ENCODE results near the gene PRSS57.

Gene PRSS57

DNA sequence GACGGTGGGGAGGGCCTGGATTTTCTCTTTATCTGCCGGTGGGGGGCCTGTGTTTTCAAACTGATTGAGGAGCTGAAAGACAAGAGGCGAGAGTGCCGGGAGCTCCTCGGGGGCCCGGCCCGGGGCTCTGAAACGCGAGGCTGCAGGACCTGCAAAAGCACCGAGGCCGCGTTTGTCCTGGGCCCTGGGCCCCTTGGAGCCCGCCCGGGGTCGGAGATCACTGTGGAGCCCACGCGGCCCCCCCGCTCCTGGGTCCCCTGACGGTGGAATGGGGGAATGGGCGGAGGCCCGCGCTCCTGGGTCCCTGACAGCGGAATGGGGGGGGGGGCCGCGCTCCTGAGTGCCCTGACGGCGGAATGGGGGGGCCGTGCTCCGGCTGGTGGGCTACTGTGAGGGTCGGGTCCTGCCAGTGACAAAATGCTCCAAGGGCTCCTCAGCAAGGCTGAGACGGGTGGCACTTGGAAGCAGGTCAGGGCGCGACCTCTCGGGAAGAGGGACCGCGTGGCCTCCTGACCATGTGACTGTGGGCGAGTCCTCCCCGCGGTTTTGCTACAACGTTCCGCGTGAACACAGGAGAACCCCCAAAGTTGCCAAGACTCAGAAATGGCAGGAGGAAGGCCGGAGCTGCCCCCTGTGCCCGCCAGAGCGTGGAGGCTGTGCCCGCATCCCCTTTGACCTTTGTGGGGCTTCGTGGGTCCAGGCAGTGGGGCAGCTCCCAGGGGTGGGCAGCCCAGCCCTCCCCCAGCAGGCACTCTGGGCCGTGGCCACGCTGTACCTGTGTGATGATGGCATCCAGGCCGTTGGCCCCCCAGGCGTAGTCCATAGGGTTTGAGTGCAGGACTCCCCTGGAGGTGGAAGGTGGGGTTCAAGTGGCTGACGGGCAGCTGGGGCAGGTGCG is 46.1 kb downstream of the PRSS57 start:
- no peak for DNase-seq

DNA sequence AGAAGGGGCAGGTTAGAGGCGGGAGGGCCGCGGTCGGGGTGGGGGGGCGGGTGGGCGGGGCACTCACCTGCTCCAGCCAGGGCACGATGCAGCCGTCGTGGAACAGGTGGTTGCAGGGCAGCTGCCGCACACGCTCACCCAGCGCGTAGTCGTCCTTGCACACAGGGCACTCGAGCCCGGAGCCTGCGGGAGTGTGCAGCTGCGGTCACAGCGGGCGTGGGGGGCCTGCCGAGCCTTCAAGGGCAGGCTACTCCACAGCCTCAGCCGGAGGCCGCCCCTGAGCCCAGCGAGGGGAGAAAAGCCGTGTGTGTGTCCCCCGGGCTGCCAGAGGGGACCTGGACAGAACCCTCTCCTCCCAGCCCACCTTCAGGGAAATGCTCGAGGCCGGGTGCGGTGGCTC is 46.9 kb downstream of the PRSS57 start:
- DNase-seq, result no peak

DNA sequence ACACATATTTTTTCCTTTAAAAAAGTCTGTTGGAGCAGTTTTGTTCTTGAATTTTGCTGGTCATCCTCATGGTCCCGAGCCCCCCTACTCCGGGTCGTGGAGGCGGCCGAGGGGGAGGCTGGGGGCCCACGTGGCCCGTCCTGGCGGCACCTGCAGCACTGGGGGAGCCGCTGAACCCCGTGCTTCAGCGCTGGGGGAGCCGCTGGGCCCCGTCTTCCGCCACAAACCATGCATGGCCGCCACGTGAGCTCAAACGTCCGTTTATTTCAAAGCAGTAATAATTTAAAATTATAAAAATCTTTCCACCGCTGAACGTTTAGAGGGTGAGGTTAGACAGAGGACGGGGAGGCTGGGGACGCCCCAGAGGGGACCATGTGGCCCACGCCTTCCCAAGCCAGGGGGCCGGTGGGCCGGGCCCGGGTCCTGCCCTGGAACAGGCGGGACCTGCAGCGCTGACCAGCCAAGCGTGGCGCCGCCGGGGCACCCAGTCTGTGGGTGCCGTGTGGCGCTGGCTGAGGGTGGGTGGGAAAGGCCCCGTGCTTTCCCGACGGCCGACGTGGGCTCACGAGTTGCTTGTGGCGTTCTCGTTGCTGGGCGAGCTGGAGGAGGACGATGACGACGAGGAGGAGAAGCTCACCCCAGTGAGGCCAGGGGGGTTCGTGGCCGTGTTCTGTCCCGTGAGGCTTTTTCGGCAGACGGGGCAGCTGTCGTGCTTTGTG is 47.5 kb downstream of the PRSS57 start:
- no peak for DNase-seq

DNA sequence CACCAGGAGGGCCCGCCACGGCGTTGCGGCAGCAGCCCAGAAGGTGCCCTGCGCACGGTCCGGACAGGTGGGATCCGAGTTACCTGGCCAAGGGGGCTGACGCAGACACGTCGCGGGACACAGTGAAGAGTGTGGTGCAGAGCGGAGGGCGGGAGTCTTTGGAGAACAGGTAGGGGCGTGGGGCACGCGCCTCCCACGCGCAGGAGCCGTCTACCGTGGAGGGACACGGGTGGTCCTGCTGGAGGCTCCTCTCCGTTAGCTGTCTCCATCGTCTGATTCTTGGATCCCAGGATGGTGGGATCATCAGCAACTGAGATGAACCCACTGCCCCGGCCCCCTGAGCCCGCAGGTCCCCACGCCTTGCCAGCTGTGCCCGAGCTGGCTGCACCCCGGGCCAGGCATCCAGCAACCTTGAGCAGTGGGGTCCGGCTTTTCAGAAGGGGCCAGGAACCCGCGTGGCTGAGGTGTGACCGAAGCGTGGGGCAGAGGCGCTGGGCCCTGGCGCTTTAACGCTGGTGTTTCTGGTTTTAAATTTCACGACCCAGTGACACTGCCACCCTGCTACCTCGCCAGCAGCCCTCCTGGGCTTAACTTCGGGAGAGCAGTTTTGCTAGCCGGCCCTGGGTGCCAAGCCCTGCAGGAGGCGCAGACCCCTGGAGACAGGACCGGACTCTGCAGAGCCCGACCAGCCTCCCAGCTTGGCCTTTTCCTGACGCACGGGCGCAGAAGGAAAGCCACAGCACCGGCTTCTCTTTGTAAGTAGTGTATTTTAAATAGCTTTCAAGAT is 48.3 kb downstream of the PRSS57 start:
- no peak for DNase-seq

DNA sequence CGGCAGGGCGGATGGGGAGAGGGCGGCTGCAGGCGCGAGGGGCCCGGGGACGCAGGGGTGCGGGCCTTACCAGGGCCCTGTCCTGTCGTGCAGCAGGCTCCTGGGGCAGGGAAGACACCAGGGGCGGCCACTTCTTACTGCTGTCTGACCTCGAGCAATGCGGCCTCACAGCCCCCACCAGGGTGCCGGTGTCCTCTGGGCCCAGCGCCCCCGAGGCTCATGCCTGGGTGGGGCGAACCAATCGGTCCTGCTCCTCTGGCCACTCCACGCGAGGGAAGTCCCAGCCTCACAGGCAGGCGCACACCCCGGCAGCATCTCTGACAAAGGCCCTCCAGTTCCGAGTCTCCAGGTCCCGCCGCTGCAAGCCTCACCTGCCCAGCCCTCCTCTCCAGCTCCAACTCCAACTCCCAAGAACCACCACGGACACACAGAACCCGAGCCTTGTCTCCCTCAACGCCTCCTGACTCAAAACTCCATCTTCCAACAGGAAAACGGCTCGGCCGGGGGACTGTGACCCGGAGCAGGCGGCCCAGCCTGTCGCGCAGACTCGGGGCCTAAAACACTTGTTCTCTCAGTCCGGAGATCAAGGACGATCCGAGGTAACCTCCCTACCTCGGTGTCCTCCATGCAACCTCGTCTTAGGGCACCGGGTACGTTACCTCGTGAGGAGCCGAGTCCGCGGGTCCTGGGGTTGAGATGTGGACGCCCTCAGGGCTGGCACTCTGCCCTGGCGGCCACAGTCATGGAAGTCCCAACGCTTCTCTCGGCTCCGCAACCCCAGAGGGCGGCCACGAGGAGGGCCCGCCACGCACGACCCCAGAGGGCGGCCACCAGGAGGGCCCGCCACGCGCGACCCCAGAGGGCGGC is 49.1 kb downstream of the PRSS57 start:
- DNase-seq, result no peak

DNA sequence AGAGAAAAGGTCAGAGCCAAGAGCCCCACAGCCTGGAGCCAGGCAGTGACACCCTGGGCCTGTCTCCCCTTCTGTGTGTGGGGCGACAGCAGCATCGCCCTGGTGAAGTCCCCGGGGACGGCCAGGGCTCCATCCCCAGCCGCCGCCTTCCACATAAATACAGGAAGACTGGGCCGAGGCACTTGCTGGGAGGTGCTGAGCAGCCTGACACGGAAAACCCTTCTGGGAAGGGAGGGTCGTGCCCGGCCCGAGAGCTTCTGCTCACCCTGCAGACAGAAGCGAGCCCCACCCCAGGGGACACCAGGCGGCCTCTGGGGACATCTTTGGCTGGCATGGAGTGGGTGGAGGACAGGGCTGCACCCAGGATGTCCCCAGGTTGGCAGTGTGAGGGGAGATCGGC is 50.5 kb downstream of the PRSS57 start:
- DNase-seq, result no peak

DNA sequence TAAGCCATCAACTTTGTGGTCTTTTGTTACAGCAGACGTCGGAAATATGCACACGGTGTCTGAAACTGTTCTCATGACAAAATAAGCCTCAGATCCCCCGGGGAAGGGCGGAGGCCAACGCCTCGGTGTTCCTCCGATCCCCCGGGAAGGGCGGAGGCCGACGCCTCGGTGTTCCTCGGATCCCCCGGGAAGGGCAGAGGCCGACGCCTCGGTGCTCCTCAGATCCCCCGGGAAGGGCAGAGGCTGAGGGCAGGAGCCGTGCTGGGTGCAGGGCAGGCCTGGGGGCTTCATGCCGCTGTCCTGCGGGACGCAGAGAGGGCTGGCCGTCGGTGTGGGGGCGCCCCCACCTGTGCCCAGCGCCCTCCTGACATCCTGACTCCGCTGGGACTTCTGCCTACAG is 50.9 kb downstream of the PRSS57 start:
- no peak for DNase-seq

DNA sequence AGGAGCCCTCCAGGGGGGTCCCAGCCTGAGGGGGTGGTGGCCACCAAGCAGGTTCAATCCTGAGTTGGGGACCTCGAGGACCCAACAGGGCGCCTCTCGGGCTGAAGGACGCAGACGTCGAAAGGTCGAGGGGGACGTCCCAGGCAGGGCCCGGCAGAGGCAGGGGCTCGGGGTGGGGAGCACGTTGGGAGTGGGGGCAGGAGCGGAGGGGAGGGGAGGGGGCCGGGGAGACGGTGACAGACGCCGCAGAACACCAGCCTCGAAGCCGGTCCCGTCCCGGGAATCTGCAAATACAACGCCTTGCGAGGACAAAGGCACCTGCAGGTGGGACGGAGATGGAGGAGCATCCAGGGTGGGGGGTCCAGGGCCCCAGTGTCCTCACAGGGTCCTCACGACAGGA is 51.5 kb downstream of the PRSS57 start:
- no peak for DNase-seq

DNA sequence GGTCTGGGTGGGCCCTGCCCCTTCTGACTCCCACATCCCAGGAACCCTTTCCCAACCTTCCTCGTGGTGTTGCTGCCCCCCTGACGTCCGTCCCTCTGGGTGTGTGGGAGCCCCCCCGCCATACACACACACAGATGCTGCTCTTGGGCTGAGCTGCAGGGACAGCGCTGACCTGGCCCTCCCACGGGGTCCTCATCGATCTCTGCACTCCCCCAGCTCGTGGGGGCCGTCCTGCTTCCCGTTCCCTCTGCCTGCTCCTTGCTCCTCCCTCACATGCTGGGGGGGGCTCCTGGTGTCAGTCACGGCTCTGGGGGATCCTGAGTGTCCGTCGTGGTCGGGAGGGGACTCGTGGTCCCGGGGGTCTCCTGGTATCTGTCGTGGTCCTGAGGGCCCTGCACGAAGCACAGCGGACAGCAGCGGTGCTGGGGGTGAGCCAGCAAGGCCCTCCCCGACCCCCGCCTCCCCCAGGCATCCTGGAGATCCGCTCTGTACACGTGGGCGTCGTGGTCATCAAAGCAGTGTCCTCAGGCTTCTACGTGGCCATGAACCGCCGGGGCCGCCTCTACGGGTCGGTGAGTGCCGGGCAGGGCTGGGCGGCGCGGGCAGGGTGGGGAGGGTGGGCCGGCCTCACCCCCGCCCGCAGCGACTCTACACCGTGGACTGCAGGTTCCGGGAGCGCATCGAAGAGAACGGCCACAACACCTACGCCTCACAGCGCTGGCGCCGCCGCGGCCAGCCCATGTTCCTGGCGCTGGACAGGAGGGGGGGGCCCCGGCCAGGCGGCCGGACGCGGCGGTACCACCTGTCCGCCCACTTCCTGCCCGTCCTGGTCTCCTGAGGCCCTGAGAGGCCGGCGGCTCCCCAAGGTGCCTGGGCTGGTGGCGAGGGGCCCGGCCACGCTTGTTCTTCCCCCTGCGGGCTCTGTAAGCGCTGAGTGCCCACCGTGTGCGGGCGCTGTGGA is 52.2 kb downstream of the PRSS57 start:
- DNase-seq, result no peak

DNA sequence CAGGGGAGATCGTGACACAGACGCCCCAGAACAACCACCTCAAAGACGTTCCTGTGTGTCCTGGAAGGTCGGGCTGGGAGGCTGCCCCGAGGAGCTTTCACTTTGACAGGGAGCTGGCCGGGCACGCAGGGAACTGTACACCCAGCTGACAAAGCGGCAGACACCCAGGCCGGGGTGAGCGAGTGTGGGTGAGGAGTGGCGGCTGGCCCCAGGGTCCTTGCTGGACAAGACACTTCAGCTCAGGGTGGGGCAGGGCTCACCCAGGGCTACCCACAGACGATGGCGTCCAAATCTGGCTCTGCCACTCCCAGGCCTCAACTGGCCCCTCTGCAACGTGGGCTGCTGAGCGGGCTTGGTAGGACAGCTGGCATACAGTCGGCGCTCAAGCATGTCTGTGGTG is 53.5 kb downstream of the PRSS57 start:
- no peak for DNase-seq

DNA sequence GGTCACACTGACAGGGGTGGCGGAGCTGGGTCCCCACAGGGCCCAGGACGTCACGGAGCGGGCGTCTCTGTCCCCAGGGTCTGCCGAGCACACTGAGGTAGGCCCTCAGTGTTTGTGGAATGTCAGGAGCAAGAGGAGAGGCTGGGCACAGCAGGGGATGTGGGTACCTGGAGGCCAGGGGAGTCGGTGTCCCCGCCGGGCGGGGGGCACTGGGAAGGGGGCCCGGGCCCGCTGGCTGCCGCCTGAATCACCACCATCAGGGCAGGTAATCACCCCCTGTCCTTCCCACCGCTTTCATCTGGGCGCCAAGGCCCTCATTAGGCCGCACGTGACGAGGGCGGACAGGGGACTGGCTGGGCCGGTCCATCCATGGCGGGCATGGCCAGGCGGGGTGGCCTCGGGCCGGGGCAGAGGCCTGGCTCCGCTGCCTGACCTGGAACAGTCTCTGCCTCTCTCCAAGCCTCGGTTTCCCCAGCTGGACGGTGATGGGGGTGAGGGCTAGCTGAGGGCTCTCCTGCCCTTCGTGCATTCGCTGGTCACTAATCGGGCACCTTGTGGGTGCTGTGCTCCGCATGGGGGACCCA is 54.6 kb downstream of the PRSS57 start:
- no peak for DNase-seq

DNA sequence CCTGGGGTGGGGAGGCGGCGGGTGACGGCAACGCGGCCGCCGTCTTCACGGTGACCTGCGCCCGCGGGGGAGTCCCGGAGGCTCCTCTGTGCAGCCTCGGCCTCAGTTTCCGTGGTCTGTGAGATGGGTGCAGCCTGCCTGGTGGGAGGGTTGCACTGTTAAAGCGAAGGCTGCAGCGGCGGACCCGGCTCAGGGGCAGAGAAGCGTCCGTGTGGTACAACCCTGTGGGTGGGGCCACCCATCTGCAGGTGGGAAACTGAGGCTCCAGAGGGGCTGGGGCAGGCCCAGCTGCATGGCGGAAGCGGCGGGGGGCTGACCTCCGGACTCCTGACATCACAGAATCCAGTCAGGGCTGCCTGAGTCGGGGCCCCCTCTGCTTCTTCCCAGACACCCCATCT is 55.1 kb downstream of the PRSS57 start:
- DNase-seq, result no peak

DNA sequence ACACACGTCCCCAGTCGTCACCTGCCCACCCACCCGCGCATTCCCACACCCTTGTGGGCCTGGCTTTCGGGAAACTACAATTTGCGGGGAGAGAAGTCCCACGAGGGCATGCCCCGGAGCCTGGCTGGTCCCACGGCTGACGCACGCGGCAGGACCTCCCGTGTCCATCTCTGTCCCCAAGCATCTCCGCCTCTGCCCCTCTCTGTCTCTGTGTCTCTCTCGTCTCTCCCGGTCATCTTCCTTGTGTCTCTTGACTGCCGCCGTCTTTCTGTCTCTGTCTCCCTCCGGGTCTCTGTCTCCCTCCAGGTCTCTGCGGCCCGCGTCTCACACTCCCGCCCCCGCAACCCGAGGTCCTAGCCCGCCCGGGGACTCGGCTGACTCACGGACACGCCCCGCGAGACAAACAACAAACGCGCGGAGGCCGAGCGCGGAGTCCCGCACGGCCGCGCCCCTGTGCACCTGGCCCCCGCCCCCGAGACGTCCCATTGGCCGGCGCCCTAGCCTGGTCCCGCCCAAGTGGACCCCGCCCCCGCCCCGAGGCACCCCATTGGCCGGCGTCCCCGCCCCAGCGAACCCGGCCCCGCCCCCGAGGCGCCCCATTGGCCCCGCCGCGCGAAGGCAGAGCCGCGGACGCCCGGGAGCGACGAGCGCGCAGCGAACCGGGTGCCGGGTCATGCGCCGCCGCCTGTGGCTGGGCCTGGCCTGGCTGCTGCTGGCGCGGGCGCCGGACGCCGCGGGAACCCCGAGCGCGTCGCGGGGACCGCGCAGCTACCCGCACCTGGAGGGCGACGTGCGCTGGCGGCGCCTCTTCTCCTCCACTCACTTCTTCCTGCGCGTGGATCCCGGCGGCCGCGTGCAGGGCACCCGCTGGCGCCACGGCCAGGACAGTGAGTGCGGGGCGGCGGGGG is 55.7 kb downstream of the PRSS57 start, which contains the start of gene FGF22:
Gene FGF22 (plus strand): TSS at position 627 of the 908 bp plus-strand sequence. CDS start 47 bp downstream, at position 674.
- peak; percentile 97 for DNase-seq

DNA sequence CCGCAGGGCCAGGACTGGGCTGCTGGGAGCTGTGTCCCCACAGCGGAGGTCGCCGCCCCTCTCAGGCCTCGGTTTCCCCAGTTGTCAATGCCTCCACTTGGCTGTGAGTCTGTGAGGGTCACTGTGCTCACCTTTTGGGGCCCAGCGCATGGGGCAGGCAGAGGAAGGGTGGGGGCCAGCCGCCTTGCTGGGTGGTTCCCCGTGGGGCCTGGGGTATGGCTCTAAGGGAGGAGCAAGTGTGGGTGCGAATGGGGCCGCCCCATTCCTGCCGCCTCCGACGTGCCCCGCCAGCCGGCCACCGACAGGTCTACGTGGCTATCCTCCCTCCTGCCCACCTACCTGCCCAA is 56.4 kb downstream of the PRSS57 start:
- DNase-seq, result no peak

Data from activated CD8-positive, alpha-beta memory T cell treated with anti-CD3 and anti-CD28 coated beads, Interleukin-2, amount 50 U/mL, for 4 hours (primary cell).